GM13976 (cell line): ENCODE measurements around the gene HHIP.

Source experiments
- DNase-seq: peaks from one replicate; pipeline ENCODE4 v3.0.0; 2012; ENCODE audit warnings: low spot score
- in situ Hi-C: fragments of 300-500 bp; cut with MboI; formaldehyde crosslinking; loops from one replicate; pipeline ENCODE4 v1.12.0; 2022; ENCODE audit warnings: low sequenced_read_pairs, mixed read lengths, inconsistent platforms; ENCODE audit not compliant: unreplicated experiment
- TF ChIP-seq, protein P1 (sequence below): IDR thresholded peaks from 2 replicates; pipeline ENCODE4 v1.5.1; 2012; ENCODE audit warnings: borderline replicate concordance, mild to moderate bottlenecking; ENCODE audit not compliant: insufficient read depth; ENCODE audit errors: extremely low read depth, missing control alignments, control extremely low read depth

HHIP gene

DNA sequence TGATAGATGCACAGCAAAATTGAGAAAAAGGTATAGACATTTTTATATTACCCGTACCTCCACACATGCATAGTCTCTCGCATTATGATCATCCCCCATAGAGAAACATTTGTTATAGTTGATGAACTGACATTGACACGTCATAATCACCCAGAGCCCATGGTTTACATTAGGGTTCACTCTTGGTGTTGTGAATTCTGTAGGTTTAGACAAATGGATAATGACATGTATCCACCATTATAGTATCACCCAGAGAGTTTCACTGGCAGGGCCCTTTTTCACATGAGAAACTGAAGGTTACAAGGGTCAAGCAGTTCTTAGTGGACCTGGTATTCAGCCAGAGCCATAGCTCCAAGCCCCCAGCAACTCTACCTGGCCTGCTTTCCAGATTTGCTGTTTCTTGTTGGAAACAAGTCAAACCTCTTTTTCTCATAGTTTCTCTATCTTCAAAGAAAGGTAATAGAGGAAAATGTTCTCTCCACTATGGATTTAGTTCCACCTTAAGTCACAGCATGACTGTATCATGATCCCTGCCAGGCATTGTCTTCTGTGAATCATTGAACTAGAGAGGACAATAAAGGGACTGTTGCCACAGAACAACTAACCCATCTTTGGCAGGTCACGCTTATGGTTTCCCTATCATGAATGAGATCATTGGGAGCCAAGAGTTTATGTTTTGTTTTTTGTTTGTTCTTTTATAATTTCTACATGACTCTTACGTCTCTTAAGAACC is 64.0 kb downstream of the HHIP start:
- no peak for DNase-seq
- TF ChIP-seq, protein P1, sequence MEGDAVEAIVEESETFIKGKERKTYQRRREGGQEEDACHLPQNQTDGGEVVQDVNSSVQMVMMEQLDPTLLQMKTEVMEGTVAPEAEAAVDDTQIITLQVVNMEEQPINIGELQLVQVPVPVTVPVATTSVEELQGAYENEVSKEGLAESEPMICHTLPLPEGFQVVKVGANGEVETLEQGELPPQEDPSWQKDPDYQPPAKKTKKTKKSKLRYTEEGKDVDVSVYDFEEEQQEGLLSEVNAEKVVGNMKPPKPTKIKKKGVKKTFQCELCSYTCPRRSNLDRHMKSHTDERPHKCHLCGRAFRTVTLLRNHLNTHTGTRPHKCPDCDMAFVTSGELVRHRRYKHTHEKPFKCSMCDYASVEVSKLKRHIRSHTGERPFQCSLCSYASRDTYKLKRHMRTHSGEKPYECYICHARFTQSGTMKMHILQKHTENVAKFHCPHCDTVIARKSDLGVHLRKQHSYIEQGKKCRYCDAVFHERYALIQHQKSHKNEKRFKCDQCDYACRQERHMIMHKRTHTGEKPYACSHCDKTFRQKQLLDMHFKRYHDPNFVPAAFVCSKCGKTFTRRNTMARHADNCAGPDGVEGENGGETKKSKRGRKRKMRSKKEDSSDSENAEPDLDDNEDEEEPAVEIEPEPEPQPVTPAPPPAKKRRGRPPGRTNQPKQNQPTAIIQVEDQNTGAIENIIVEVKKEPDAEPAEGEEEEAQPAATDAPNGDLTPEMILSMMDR, result no peak
- in situ Hi-C loops, result no loop called here

DNA sequence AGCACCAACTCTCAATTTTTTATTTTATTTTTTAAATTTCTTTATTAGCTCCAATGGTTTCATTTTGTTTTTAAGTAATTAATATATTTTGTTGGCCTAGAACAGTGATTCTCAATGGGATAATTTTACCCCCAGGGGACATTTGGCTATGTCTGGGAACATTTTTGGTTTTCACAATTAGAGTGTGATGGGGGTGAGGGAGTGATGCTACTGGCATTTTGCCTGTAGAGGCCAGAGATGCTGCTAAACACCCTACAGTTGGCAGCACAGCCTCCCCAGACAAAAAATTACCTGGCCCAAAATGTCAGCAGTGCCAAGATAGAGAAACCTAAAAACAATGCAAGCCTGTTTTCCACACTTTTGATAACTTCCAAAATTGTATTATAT is 64.6 kb downstream of the HHIP start:
- DNase-seq, result no peak
- TF ChIP-seq, protein P1, result no peak
- in situ Hi-C loops, result no loop called here

DNA sequence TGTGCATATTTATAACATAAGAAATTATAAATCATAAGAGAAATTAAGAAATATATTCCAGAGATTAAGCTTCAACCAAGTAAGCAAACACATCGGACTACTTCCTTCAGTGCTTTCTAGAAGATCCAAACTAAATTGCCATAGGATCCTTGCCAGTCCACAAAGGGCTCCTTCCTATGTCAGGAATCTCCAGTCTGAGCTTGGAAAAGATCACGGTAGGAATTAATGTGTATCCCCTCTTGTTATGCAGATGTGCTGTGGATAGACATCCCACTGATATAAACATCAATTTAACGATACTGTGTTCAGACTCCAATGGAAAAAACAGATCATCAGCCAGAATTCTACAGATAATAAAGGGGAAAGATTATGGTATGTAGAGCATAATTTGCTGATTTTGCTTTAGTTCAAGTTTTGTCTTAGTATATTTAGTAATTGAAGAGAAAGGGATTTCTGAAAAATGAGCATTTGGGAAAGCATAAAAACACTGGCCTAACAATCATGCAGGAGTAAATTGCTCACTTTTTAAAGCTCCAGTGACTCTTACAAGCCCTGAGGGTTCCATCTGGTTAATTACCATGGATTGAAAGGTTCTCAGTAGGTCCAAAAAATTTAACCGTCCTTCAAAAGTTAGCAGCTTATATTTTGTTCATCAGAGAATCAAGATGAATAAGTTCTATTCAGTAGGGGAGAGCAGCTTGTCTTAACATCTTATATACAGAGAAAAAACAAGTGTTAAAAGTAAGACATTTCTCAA is 65.9 kb downstream of the HHIP start:
- in situ Hi-C loops, result no loop called here
- TF ChIP-seq, protein P1, result no peak
- DNase-seq, result no peak

DNA sequence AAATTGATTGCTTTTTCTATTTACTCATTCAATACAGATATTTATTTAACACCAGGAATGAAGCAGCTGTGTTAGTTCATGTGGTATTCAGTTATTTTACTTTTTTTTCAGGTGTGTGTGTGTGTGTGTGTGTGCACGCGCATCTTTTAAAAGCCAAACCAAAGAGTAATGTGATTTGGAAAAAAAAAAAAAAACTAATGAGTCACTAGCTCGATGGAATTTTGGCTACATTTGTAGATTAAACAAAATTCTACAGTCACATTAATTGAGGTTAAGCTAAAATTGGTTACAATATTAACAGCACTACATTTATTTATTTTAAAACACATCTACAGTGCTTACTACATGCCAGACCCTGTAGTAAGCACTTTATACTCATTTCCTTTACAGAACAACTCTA is 66.8 kb downstream of the HHIP start:
- no peak for DNase-seq
- TF ChIP-seq, protein P1, result no peak
- in situ Hi-C loops, result no loop called here

DNA sequence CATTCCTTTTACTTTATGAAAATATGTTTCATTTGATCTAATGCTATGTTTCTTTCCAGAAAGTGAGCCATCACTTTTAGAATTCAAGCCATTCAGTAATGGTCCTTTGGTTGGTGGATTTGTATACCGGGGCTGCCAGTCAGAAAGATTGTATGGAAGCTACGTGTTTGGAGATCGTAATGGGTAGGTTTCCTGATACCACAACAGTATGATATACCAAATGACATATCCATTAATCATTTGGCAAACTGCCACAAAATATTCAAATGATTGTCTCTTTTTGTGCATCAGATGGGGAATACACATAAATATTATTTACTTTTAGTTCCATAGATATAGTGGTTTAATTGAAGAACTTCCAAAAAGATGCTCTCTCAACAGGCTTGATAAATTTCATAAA is 68.2 kb downstream of the HHIP start:
- in situ Hi-C loops, result no loop called here
- TF ChIP-seq, protein P1, result no peak
- no peak for DNase-seq

DNA sequence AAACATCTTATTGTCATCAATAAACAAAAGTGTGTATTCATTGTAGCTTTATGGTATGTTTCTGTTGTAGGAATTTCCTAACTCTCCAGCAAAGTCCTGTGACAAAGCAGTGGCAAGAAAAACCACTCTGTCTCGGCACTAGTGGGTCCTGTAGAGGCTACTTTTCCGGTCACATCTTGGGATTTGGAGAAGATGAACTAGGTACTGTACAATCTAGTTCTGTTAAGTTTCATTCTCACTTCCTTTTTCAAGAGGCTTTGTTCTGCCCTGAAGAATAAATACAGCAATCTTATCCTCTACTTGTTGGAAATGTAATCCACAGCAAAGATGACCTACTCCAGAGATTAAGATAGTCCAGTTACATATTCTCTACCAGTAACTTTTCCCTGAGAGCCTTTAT is 69.3 kb downstream of the HHIP start:
- in situ Hi-C loops, result no loop called here
- TF ChIP-seq, protein P1, result no peak
- DNase-seq, result peak; percentile 3
